Panc1 (cell line): ENCODE data around the gene PHC3. TPM values are rescaled to one million over a fixed set of nuclear protein-coding genes. Genes with fewer than 3 reads are reported as not detected.

Experiments used
- ATAC-seq: fragments of 200-7000 bp; cut with Tn5 transposase; 2 replicates; pipeline ENCODE4 v1.9.1; 2020; ENCODE audit warnings: mild to moderate bottlenecking, moderate library complexity
- BruUV-seq: library from RNA; stranded (reverse); fragments of 400-500 nt; replicated peaks from 2 replicates; lab custom pipeline; 2021; lab: Mats Ljungman, UMichigan
- CTCF ChIA-PET: fragments of 300-600 bp; sonication (Branson Sonifier 250); formaldehyde crosslinking; loops from one replicate; lab custom pipeline; 2022; ENCODE audit warnings: antibody characterized with exemption; lab: Charles Lee
- POLR2A ChIA-PET: fragments of 300-600 bp; sonication (Branson Sonifier 250); formaldehyde crosslinking; loops from one replicate; lab custom pipeline; 2022; ENCODE audit warnings: antibody characterized with exemption; lab: Charles Lee
- DNase-seq: peaks from one replicate; pipeline ENCODE4 v3.0.0-alpha.2; 2010; ENCODE audit warnings: low read depth, low spot score
- H3K27ac ChIP-seq: 2 replicates; pipeline ENCODE4 v1.5.1; 2011; ENCODE audit warnings: mild to moderate bottlenecking, low read length, inconsistent platforms
- H3K27me3 ChIP-seq: fragments of 200-500 bp; sonication (Bioruptor generic); 2 replicates; pipeline ENCODE4 v1.6.0; 2014; ENCODE audit warnings: low read length, inconsistent platforms; ENCODE audit not compliant: control insufficient read depth, insufficient read depth
- H3K36me3 ChIP-seq: fragments of 200-500 bp; sonication (Bioruptor generic); 2 replicates; pipeline ENCODE4 v1.5.1; 2014; ENCODE audit warnings: inconsistent platforms, mild to moderate bottlenecking, low read length, moderate library complexity; ENCODE audit not compliant: control insufficient read depth, insufficient read depth
- H3K4me1 ChIP-seq: 2 replicates; pipeline ENCODE4 v1.5.1; 2011; ENCODE audit warnings: inconsistent platforms, mild to moderate bottlenecking, low read length, moderate library complexity; ENCODE audit not compliant: control insufficient read depth, insufficient read depth
- H3K4me3 ChIP-seq, 2 experiments: 2 replicates each; pipeline ENCODE4 v1.5.1; 2011 to 2012; ENCODE audit warnings: low read depth in 2 of 2, low read length in 2 of 2, mild to moderate bottlenecking in 2 of 2, inconsistent platforms in 1 of 2, moderate library complexity in 1 of 2
- H3K9me3 ChIP-seq: fragments of 200-500 bp; sonication (Bioruptor generic); 2 replicates; pipeline ENCODE4 v1.5.1; 2014; ENCODE audit warnings: low read depth, mild to moderate bottlenecking, inconsistent platforms, low read length, moderate library complexity; ENCODE audit not compliant: control insufficient read depth, insufficient read depth
- CTCF ChIP-seq: fragments of 450-650 bp; IDR thresholded peaks from 2 replicates; pipeline ENCODE4 v1.5.1; 2017; ENCODE audit warnings: mild to moderate bottlenecking
- POLR2AphosphoS5 ChIP-seq: IDR thresholded peaks from 2 replicates; pipeline ENCODE4 v1.6.1; 2012; ENCODE audit warnings: mild to moderate bottlenecking, low read depth, low read length, moderate library complexity
- SIN3A ChIP-seq: IDR thresholded peaks from 2 replicates; pipeline ENCODE4 v1.6.1; 2012; ENCODE audit warnings: low read depth, mild to moderate bottlenecking, low read length, moderate library complexity, borderline replicate concordance; ENCODE audit not compliant: insufficient read depth
- TCF7L2 ChIP-seq: IDR thresholded peaks from 2 replicates; pipeline ENCODE4 v1.6.1; 2011; ENCODE audit warnings: mild to moderate bottlenecking, low read depth, low read length, inconsistent platforms
- in situ Hi-C: cut with HindIII; loops from 2 replicates; pipeline ENCODE4 v1.10.0; 2016; ENCODE audit warnings: low sequenced_read_pairs, low pct_unique_long_range_greater_than_20kb
- intact Hi-C: fragments of 100-400 bp; cut with micrococcal nuclease; formaldehyde crosslinking; loops from one replicate; pipeline ENCODE4 v1.10.0; 2022; ENCODE audit not compliant: unreplicated experiment
- total RNA-seq: library from RNA; stranded (reverse); gene quantifications from one replicate; pipeline ENCODE4 v1.2.1, GENCODE V29; 2021; ENCODE audit not compliant: unreplicated experiment
- TF ChIP-seq, protein P1 (sequence below), 2 experiments: IDR thresholded peaks; 2 replicates each; pipeline ENCODE4 v1.6.1; 2011 to 2012; ENCODE audit warnings: low read depth in 2 of 2, control low read depth in 1 of 2, low read length in 1 of 2, mild to moderate bottlenecking in 1 of 2, moderate library complexity in 1 of 2; ENCODE audit not compliant: insufficient read depth in 1 of 2

The PHC3 gene
- total RNA-seq, 1 experiment from 2014 or later: 53.8 TPM

DNA sequence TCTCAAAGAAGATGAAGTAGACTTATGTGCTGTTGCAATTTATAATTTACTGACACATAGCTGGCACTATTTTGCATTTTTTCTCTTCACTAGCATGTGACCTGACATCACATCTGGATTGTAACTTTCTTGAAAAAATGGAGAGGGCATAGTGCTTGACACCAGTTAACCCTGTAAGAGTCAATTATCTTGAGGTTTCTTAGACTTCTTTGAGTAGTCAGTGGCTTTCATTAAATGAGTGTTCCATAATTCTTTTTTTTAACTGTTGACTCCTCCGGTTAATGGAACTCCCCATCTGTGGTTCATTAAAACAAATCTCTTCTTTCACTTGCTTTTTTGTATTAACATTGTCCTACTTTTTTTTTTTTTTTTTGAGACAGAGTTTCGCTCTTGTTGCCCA lies 23.8 kb upstream of the PHC3 start:
- BruUV-seq: no TSS peak
- in situ Hi-C loops (no loop called here), intact Hi-C loops (no loop called here)
- Histone ChIP-seq H3K27me3 (peaks cover 2% of the 10 kb centered on the region; the same call in 1 of the 2 replicates), H3K4me1 (no peaks in the 10 kb centered on the region), H3K36me3 (no peaks in the 10 kb centered on the region), H3K27ac (no peak overlapping the region), H3K4me3 (no peak overlapping the region), H3K9me3 (no peaks in the 10 kb centered on the region)
- POLR2A ChIA-PET: no interaction called here
- DNase-seq (no peak), ATAC-seq (no peak)
- no peak for TF ChIP-seq POLR2AphosphoS5
- TF ChIP-seq CTCF: no peak
- TF ChIP-seq, protein P1, sequence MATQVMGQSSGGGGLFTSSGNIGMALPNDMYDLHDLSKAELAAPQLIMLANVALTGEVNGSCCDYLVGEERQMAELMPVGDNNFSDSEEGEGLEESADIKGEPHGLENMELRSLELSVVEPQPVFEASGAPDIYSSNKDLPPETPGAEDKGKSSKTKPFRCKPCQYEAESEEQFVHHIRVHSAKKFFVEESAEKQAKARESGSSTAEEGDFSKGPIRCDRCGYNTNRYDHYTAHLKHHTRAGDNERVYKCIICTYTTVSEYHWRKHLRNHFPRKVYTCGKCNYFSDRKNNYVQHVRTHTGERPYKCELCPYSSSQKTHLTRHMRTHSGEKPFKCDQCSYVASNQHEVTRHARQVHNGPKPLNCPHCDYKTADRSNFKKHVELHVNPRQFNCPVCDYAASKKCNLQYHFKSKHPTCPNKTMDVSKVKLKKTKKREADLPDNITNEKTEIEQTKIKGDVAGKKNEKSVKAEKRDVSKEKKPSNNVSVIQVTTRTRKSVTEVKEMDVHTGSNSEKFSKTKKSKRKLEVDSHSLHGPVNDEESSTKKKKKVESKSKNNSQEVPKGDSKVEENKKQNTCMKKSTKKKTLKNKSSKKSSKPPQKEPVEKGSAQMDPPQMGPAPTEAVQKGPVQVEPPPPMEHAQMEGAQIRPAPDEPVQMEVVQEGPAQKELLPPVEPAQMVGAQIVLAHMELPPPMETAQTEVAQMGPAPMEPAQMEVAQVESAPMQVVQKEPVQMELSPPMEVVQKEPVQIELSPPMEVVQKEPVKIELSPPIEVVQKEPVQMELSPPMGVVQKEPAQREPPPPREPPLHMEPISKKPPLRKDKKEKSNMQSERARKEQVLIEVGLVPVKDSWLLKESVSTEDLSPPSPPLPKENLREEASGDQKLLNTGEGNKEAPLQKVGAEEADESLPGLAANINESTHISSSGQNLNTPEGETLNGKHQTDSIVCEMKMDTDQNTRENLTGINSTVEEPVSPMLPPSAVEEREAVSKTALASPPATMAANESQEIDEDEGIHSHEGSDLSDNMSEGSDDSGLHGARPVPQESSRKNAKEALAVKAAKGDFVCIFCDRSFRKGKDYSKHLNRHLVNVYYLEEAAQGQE (IDR thresholded peaks at IDR 0.05; ENCODE audit: insufficient read depth in 1 of 2, low read depth in 2 of 2, low read length in 1 of 2): no peak
- TF ChIP-seq TCF7L2: no peak
- TF ChIP-seq SIN3A: no peak
- CTCF ChIA-PET: no interaction called here

GRCh38 chr3:170204509-170204908 lies 23.0 kb upstream of the PHC3 start:
- Histone ChIP-seq H3K27me3 (peaks cover 5% of the 10 kb centered on the region; the same call in 1 of the 2 replicates), H3K27ac (no peak overlapping the region), H3K36me3 (no peaks in the 10 kb centered on the region), H3K4me3 (no peak overlapping the region), H3K9me3 (no peaks in the 10 kb centered on the region), H3K4me1 (no peaks in the 10 kb centered on the region)
- intact Hi-C loops: no loop called here
- ATAC-seq: no peak
- no TSS peak for BruUV-seq
- no peak for DNase-seq
- in situ Hi-C loops: no loop called here
- ChIA-PET POLR2A (no interaction called here), CTCF (interaction anchor here (0.7 kb wide), 1 partner anchor 17 kb away, joined by 9 read pairs; no protein-coding TSS in a partner anchor)
- TF ChIP-seq POLR2AphosphoS5: no peak
- TF ChIP-seq, protein P1 (IDR thresholded peaks at IDR 0.05; ENCODE audit: insufficient read depth in 1 of 2, low read depth in 2 of 2, low read length in 1 of 2): no peak
- no peak for TF ChIP-seq TCF7L2
- no peak for TF ChIP-seq SIN3A
- no peak for TF ChIP-seq CTCF
